K562 treated with DMSO at 1 percent for 24 hours (cell line): ENCODE measurements around the gene FIG4. TPM values are rescaled to one million over a fixed set of nuclear protein-coding genes. Genes with fewer than 3 reads are reported as not detected.

Source experiments
- total RNA-seq: library from RNA; unstranded; fragments of 300-600 nt; gene quantifications from 2 replicates; pipeline ENCODE4 v1.2.3, GENCODE V29; 2022; ENCODE audit warnings: low read depth; ENCODE audit not compliant: insufficient read depth

FIG4 gene
- 7.7 and 9.9 TPM in 2 replicates for total RNA-seq

DNA sequence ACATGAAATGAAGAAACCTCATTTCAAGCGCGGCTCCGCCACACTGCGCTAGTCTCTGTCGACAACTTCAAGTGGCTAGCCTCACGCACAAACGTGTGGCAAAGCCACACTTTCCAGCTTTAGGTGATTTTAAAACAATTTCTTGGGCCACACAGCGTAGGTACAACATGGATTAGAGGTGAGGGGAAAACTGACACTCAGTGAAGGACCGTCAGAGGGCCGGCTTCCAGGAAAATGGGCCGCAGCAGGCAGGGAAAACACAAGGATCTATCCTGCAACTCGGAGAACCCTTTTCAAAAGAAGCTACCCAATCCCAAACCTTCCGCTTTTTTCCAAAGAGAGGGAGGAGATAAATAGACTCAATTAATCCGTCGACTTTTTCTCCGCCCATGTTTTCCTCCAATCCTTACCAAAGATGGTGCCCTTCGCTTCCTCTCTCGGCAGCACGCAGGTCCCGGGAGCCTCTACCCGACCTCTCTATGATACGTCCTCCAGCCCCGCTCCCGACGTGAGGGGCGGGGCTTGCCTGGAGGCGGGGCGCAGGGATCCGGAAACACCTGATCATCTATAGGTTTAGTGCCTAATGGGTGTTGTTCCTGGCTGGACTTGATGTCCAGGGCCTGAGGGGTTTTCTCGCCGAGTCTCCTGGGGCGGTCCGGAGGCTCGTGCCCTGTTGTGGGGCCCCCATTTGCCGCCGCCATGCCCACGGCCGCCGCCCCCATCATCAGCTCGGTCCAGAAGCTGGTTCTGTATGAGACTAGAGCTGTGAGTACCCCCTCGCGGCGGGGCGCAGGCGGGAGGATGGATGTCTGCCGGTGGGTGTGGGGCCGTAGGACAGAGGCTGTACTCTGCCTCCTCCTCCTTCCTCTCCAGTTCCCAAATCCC is at the start of gene FIG4, which contains the start of gene AK9:
FIG4 (plus strand) TSS at position 560 of the 885 bp plus-strand sequence; CDS start at position 700, 140 bp downstream.
AK9 (minus strand) TSS at position 466 of the 885 bp plus-strand sequence. CDS start 15,457 bp downstream, outside the sequence.

Other genes starting within 250 kb of the FIG4 start
- gene MICAL1, start 235.5 kb upstream of the FIG4 start, total RNA-seq = 14.9 and 15.2 TPM in 2 replicates
- 3.9 and 4.6 TPM in 2 replicates for gene ZBTB24, start 208.1 kb upstream of the FIG4 start, total RNA-seq
- 1.4 and 5.0 TPM in 2 replicates for gene AK9, start 94 bp upstream of the FIG4 start, total RNA-seq